Calu3 (cell line): Measurements from ENCODE around the gene KRTAP10-1. TPM values are rescaled to one million over a fixed set of nuclear protein-coding genes. Genes with fewer than 3 reads are reported as not detected.
"Not testable (repeated sequence)": the region's sequence is repeated elsewhere in the genome, so short reads cannot be mapped to it uniquely, and the experiment has no call there.

Experiments
- BruUV-seq: library from RNA; stranded (reverse); fragments of 400-500 nt; replicated peaks from 2 replicates; lab custom pipeline; 2021; lab: Mats Ljungman, UMichigan
- CTCF ChIA-PET: fragments of 300-600 bp; sonication (Branson Sonifier 250); formaldehyde crosslinking; loops from one replicate; lab custom pipeline; 2022; ENCODE audit warnings: antibody characterized with exemption; lab: Charles Lee
- DNase-seq: peaks from one replicate; pipeline ENCODE4 v3.0.0; 2022
- H3K27ac Mint-ChIP-seq: one replicate; pipeline ENCODE4 v1.8.0; 2022; ENCODE audit warnings: mixed read lengths; ENCODE audit not compliant: unreplicated experiment
- H3K27me3 Mint-ChIP-seq: one replicate; pipeline ENCODE4 v1.8.0; 2022; ENCODE audit warnings: mixed read lengths; ENCODE audit not compliant: unreplicated experiment
- H3K36me3 Mint-ChIP-seq: one replicate; pipeline ENCODE4 v1.8.0; 2022; ENCODE audit warnings: mild to moderate bottlenecking, moderate library complexity, mixed read lengths; ENCODE audit not compliant: insufficient read depth, unreplicated experiment
- H3K4me1 Mint-ChIP-seq: one replicate; pipeline ENCODE4 v1.8.0; 2022; ENCODE audit warnings: mild to moderate bottlenecking, low read depth, mixed read lengths; ENCODE audit not compliant: unreplicated experiment
- H3K4me3 Mint-ChIP-seq: one replicate; pipeline ENCODE4 v1.8.0; 2022; ENCODE audit warnings: mild to moderate bottlenecking, low read depth, moderate library complexity, mixed read lengths; ENCODE audit not compliant: unreplicated experiment
- H3K9me3 Mint-ChIP-seq: one replicate; pipeline ENCODE4 v1.8.0; 2022; ENCODE audit warnings: low read depth, mixed read lengths; ENCODE audit not compliant: unreplicated experiment
- CTCF ChIP-seq: fragments of 200-600 bp; IDR thresholded peaks from one replicate; pipeline ENCODE4 v1.8.0; 2022; ENCODE audit warnings: antibody characterized with exemption; ENCODE audit not compliant: unreplicated experiment
- intact Hi-C: fragments of 100-400 bp; cut with micrococcal nuclease; formaldehyde crosslinking; loops from one replicate; pipeline ENCODE4 v1.10.0; 2022; ENCODE audit not compliant: unreplicated experiment
- total RNA-seq: library from RNA; stranded (reverse); gene quantifications from 2 replicates; pipeline ENCODE4 v1.2.3, GENCODE V29; 2022

Gene KRTAP10-1
- total RNA-seq, 1 experiment from 2014 or later, result not detected

GRCh38 chr21:44575307-44576024, 35.5 kb upstream of the KRTAP10-1 start:
- peaks cover 6% of the 10 kb centered on the region for H3K9me3 Mint-ChIP-seq
- H3K27me3 Mint-ChIP-seq, result peaks cover 67% of the 10 kb centered on the region
- TF ChIP-seq CTCF, result no peak
- CTCF ChIA-PET, result no interaction called here
- H3K27ac Mint-ChIP-seq, result no peak overlapping the region
- H3K36me3 Mint-ChIP-seq, result peaks cover 8% of the 10 kb centered on the region
- BruUV-seq, result no TSS peak
- peaks cover 19% of the 10 kb centered on the region for H3K4me1 Mint-ChIP-seq
- no peak for DNase-seq
- intact Hi-C loops, result no loop called here
- H3K4me3 Mint-ChIP-seq, result peak overlapping the region; percentile 71

- H3K9me3 Mint-ChIP-seq, result peaks cover 6% of the 10 kb centered on the region
- intact Hi-C loops, result no loop called here
- DNase-seq, result peak; percentile 34
- no TSS peak for BruUV-seq
- TF ChIP-seq CTCF, result no peak
- peak overlapping the region; percentile 71 for H3K4me3 Mint-ChIP-seq
- H3K36me3 Mint-ChIP-seq, result peaks cover 8% of the 10 kb centered on the region
- CTCF ChIA-PET, result interaction anchor here (0.7 kb wide), 1 partner anchor 1001 kb away, joined by 3 read pairs; no protein-coding TSS in a partner anchor
- H3K27ac Mint-ChIP-seq, result no peak overlapping the region
- H3K4me1 Mint-ChIP-seq, result peaks cover 13% of the 10 kb centered on the region
- H3K27me3 Mint-ChIP-seq, result peaks cover 63% of the 10 kb centered on the region
Observed at GRCh38 chr21:44574457-44575306, 34.7 kb upstream of the KRTAP10-1 start.

- H3K36me3 Mint-ChIP-seq, BruUV-seq, DNase-seq, H3K27ac Mint-ChIP-seq, intact Hi-C loops, H3K9me3 Mint-ChIP-seq: not testable (repeated sequence)
- peak within 1 kb of the TSS; percentile 71 for H3K4me3 Mint-ChIP-seq
- peaks cover 12% of the 10 kb centered on the region for H3K4me1 Mint-ChIP-seq
- CTCF ChIA-PET, result interaction anchor here (1.2 kb wide), 2 partner anchors 18 to 159 kb away, joined by 3 read pairs; partner anchors contain the start of gene KRTAP10-6
- peaks cover 65% of the 10 kb centered on the region for H3K27me3 Mint-ChIP-seq
Observed at GRCh38 chr21:44573630-44574456, 33.8 kb upstream of the KRTAP10-1 start, which contains the start of gene KRTAP10-4. Gene KRTAP10-4 (plus strand): TSS chr21:44573729. CDS start chr21:44573759, 30 bp downstream.

- Mint-ChIP-seq H3K36me3 (peaks cover 8% of the 10 kb centered on the region), H3K27ac (no peak overlapping the region), H3K27me3 (peaks cover 73% of the 10 kb centered on the region), H3K9me3 (peaks cover 6% of the 10 kb centered on the region), H3K4me3 (no peak overlapping the region), H3K4me1 (peaks cover 12% of the 10 kb centered on the region)
- no peak for TF ChIP-seq CTCF
- no TSS peak for BruUV-seq
- no peak for DNase-seq
- CTCF ChIA-PET, result interaction anchor here (1.2 kb wide), 2 partner anchors 19 to 159 kb away, joined by 3 read pairs; partner anchors contain the start of gene KRTAP10-6
- intact Hi-C loops, result no loop called here
Observed at GRCh38 chr21:44572959-44573583, 33.1 kb upstream of the KRTAP10-1 start.
